RWPE1 (cell line): ENCODE measurements around the gene HMGN2.

Source experiments
- CTCF ChIA-PET: fragments of 350-600 bp; sonication (Branson Sonifier 250); formaldehyde crosslinking; extraction: SDS; loops from one replicate; lab custom pipeline; 2021; lab: Yijun Ruan, JAX
- POLR2A ChIA-PET: fragments of 400-600 bp; formaldehyde crosslinking; extraction: SDS; loops from one replicate; lab custom pipeline; 2020; ENCODE audit warnings: antibody characterized with exemption; ENCODE audit not compliant: low non-redundant PET; lab: Yijun Ruan, JAX
- DNase-seq: peaks from one replicate; pipeline ENCODE4 v3.0.0; 2012; ENCODE audit warnings: low spot score
- H3K27ac ChIP-seq: fragments of 450-650 bp; 2 replicates; pipeline ENCODE4 v1.5.1; 2017
- CTCF ChIP-seq: fragments of 450-650 bp; conservative IDR thresholded peaks from 2 replicates; pipeline ENCODE4 v1.5.1; 2017; ENCODE audit warnings: low read depth, mild to moderate bottlenecking

Gene HMGN2

GRCh38 chr1:26472320-26472900 is at the start of gene HMGN2:
Gene HMGN2, plus strand, starts transcription at chr1:26472440. Its CDS starts 173 bp downstream, at chr1:26472613.
- ChIA-PET CTCF (interaction anchor here (0.6 to 0.8 kb wide), 2 partner anchors 94 to 1031 kb away, joined by 3 read pairs; no protein-coding TSS in a partner anchor), POLR2A (interaction anchor here (1.3 kb wide), 1 partner anchor 28 kb away, joined by 4 read pairs; no protein-coding TSS in a partner anchor)
- H3K27ac ChIP-seq: peak within 1 kb of the TSS; percentile 98
- TF ChIP-seq CTCF: no peak
- DNase-seq: peak; percentile 85

GRCh38 chr1:26429721-26430120 is 42.5 kb upstream of the HMGN2 start:
- no peak for TF ChIP-seq CTCF
- no peak overlapping the region for H3K27ac ChIP-seq
- POLR2A ChIA-PET: no interaction called here
- DNase-seq: no peak
- CTCF ChIA-PET: interaction anchor here (1.0 to 1.2 kb wide), 2 partner anchors 12 to 131 kb away, joined by 3 to 5 read pairs; no protein-coding TSS in a partner anchor

- CTCF ChIA-PET: interaction anchor here (0.9 to 1.3 kb wide), 2 partner anchors 15 to 39 kb away, joined by 3 to 10 read pairs; no protein-coding TSS in a partner anchor
- H3K27ac ChIP-seq: peak within 1 kb of the TSS; percentile 78
- no peak for TF ChIP-seq CTCF
- peak; percentile 99 for DNase-seq
- POLR2A ChIA-PET: interaction anchor here (0.5 to 0.8 kb wide), 3 partner anchors 345 to 540 kb away, joined by 3 to 4 read pairs (median 3); no protein-coding TSS in a partner anchor
These were observed 40.1 kb upstream of the HMGN2 start, which contains the start of gene DHDDS for GRCh38 chr1:26431979-26432695. Gene DHDDS, plus strand, starts transcription at chr1:26432321. Its CDS starts 625 bp downstream, at chr1:26432946.

- no peak for DNase-seq
- ChIA-PET CTCF (interaction anchor here (0.6 to 1.3 kb wide), 4 partner anchors 16 to 116 kb away, joined by 3 to 10 read pairs (median 4); no protein-coding TSS in a partner anchor), POLR2A (no interaction called here)
- no peak for TF ChIP-seq CTCF
- no peak overlapping the region for H3K27ac ChIP-seq
These were observed 39.4 kb upstream of the HMGN2 start for GRCh38 chr1:26432793-26433192.

GRCh38 chr1:26434161-26434752 is 38.0 kb upstream of the HMGN2 start:
- POLR2A ChIA-PET: no interaction called here
- no peak overlapping the region for H3K27ac ChIP-seq
- DNase-seq: no peak
- CTCF ChIA-PET: interaction anchor here (0.8 kb wide), 1 partner anchor 289 kb away, joined by 4 read pairs; no protein-coding TSS in a partner anchor
- no peak for TF ChIP-seq CTCF

GRCh38 chr1:26438041-26438440 is 34.2 kb upstream of the HMGN2 start:
- ChIA-PET CTCF (no interaction called here), POLR2A (no interaction called here)
- no peak for DNase-seq
- TF ChIP-seq CTCF: no peak
- H3K27ac ChIP-seq: no peak overlapping the region
